Activated CD8-positive, alpha-beta memory T cell treated with anti-CD3 and anti-CD28 coated beads for 4 hours (primary cell): ENCODE results near the gene CCDC39.

Experiments used
- DNase-seq, 2 donors: peaks; one replicate each; pipeline ENCODE4 v3.0.0-alpha.2; 2020; ENCODE audit warnings: low read depth in 2 of 2

The CCDC39 gene

DNA sequence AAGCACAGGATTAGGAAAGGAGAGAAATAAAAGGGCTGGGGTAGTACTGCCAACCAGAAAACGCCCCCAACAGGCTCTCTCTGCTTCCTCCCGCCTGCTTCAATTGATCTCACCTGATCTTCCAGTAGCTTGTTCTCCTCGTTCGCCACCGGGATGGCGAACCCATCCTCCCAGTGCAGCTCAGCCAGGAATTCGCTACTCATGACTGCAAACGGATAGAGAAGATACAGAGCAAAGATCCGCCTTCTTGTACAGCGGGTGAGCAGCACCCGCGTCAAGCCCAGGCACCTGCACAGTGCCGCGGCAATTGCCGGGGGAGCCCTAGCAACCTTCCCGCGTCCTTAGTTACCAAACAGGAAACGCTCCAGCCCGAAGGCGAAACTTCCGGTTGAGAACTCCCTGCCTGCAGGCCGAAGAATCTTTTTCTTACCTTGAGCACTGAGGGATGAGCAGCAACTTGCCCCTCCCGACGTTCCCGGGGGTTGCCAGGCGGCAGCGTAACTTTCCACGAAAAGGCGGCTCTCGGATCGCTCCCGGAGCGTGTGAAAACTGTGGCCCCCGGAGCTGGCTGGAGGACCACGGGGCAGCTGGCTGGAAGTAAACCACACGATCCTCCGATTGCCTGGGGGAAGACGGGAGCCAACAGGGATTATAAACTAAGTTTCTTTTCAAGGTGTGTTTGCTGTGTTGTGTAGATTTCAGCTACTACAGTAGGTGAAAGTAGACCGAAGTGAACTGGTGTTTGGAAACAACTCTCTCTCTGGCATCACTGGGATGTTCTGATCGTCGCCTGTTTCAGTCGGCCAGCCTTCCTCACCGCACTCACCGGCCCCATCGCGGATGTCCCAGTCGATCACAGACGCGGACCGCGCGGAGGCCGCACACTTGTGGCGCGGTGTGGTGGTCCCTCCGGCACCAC, at the start of gene CCDC39:
Gene CCDC39 (minus strand): TSS at position 312 of the 919 bp plus-strand sequence. CDS start 109 bp downstream, at position 203.
- peak; percentile 18 to 36 for DNase-seq

GRCh38 chr3:180720012-180720411, 40.7 kb upstream of the CCDC39 start:
- no peak for DNase-seq

DNA sequence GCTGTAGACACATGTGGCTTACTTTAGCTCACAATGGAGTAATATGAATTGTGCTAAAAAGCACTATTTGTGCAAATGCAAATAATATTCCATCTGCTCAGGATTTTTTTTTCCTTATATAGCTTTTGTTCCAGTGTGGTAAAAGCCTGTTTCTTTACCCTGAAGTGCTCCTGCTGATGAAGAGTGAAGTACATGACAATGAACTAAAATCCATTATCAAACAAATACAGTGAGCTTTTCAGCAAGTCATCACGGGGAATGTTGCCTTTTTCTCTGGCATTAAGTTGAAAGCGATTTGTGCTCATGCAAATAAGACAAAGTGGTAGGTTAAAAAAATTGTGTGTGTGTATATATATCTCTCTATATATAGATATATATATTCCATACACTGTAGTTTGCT, 28.6 kb upstream of the CCDC39 start:
- no peak for DNase-seq

DNA sequence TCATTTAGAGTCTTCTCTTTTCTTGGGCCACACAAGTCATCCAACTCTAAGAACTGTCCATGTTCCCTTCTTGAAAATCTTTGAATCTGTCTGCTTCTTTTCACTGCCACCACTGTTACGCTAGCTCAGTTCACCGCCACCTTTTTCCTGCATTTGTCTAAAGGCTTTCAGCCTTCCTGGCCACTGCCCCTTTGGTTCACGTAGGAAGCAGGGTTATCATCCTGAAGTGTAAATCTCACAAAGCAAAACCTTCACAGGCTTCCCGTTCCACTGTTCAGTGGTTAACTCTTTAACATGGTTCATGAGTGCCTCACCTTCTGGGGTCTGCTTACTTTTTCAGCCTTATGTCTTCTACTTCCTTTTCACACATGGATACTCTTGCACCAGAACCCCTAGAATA, 26.3 kb upstream of the CCDC39 start:
- DNase-seq, result no peak

GRCh38 chr3:180704532-180704931, 25.2 kb upstream of the CCDC39 start:
- no peak for DNase-seq

DNA sequence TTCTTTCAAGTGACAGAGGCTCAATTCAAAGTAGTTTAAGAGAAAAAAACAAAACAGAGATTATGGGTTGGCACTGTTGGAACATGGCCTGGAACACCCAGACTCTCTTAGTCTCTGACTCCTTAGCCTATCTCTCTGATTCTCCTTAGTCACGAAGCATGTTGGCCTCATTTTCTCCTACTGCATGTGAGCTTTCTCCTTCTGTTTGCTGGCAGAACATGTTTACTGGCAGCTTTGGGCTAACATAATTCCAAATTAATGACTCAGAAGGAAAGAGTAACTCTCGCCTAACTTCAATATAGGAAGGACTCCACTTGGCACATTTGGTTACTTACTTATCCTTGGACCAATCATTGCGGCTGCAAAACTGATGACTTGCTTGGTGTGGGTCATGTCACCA, 21.7 kb upstream of the CCDC39 start:
- DNase-seq, result no peak

GRCh38 chr3:180698760-180699270, 19.5 kb upstream of the CCDC39 start:
- no peak for DNase-seq

DNA sequence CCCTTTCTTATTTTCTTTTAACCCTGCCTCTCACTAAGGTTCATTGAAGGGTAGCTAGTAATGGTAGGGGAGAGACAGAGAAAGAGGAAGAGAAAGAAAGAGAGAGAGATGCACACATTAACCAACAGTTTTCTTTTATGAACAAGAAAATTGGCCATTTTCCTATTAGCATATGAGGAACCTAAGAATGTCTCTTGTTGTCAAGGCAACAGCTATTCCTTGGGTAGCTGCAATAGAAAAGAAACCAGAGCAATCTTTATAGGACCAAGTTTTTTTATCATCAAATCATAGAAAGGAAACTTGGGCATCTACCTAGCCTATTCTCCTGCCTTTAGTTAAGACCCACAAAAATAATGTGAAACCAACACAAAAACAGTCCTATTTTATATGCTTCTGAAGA, 15.0 kb upstream of the CCDC39 start:
- DNase-seq, result no peak

DNA sequence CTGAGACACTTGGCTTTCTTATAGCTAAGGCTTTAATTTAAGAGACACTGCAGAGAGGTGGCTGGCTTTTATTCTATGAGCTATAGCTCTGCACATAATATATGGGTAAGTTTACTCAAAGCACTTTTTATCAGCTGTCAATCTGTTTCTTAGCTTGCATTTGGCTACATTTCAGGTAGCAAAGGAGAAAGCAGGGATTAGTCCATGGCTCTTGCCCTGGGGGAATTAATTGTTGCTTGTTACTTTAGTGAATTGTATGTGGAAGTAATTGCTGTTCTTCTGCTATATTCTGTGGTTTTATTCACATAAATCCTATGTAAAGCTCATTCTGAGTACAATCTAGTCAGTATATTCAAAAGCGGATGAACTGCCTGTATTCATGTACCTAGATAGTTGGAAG, 14.4 kb upstream of the CCDC39 start:
- DNase-seq, result no peak

GRCh38 chr3:180690061-180690460, 10.8 kb upstream of the CCDC39 start:
- DNase-seq, result no peak

DNA sequence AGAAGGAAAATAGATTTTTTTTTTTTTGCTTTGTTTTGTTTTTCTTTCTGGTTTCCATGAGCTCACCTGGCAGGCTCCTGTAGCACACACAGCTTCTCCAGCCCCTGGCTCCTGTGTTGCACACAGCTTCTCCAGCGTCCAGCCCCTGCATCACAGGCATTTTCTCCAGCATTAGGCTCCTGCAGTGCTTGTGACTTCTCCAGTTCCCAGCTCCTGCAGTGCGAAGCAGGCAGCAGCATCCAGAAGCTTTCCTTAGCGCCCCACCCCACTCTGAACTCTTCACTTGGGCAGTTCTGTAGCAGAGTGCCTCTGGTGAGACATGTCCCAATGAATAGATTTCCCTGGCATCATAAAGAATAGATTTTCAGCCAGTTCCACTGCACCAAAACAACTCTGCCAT, 5.5 kb upstream of the CCDC39 start:
- DNase-seq, result no peak

DNA sequence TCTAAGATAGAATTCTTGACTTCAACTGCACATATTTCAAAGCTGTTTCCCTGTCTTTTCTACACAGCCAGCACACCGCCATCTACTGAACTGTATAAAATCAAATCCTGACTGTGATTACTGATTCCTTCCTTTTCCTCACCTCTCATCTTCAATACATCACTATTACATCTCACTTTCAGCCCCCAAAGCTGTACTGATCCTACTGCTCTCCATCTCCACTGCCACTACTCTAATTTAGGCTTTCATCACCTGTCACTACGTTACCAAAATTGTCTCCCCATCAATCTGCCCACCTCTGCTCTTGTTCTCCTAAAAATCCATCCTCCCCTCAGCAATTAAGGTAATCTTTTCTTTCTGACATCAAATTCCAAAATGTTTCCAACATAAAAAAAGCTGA, 4.5 kb upstream of the CCDC39 start:
- no peak for DNase-seq

- no peak for DNase-seq
Measured at GRCh38 chr3:180680097-180680430, 775 bp upstream of the CCDC39 start.

DNA sequence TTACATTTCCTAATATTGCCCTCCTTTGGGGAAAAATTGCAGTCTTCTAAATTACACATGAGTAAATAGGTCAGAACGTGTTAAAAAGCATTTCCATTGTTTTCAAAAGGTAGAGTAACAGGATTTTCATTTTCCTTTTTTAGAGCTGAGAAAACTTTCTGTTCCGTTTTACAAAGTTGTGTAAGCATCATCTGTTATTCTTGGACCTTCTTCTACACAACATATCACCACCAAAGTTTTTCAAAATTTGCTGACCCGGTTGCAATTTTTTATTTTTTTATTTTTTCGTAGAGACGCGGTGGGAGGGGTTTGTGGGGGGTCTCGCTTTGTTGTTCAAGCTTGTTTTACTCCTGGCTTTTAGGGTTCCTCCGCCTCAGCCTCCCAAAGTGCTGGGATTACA, 1.1 kb downstream of the CCDC39 start:
- DNase-seq, result no peak

DNA sequence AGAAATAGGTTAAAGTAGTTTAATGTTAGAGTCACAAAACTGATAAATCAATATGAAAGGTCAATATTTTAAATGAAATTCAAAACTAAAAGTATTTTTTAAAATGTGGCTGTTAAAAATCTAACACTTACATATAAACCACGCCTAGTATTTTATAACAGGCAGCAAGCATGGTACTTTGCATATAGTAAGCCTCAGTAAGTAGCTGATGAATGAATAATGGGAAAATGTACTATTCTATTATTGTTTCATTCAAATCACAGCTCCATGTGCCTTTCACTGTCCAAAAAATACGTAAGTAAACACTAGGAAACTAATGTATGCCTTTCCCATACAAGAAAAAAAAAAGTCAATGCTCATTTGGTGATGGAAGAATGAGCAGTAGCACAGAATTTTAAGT, 17.8 kb downstream of the CCDC39 start:
- DNase-seq, result no peak

DNA sequence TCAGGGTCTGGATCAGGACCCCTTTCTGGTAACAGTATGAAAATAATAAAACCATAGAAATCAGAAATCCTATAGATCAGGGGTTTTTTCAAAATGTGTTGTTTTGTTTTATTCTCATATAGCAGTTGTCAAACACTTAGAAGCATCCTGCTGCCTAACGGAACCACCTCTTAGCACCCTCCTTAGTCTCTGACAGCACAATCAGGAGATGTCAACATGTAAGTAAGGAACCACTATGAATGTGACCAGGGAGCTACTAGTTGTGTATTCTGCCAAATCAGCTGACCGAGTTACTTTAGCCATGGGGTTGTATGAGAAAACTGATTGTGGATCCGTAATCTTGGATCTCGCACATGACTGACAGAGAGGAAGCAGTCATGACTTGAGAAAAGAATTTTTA, 22.2 kb downstream of the CCDC39 start:
- DNase-seq, result no peak

DNA sequence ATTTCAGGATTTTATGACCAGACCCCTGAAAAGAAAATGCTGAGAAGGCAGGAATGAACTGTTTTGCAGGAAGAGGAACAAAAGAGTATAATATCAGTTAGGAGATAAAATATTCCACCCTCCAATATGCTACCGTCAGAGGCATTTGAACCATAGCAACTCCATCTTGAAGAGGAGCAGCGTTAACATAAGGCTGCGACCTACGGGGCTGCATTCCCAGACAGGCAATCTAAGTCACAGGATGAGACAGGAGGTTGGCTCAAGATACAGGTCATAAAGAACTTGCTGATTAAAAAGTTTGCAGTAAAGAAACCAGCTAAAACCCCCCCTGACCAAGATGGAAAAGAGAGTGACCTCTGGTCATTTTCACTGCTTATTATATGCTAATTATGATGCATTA, 22.9 kb downstream of the CCDC39 start:
- no peak for DNase-seq

GRCh38 chr3:180646187-180646790, 33.0 kb downstream of the CCDC39 start:
- DNase-seq, result no peak

DNA sequence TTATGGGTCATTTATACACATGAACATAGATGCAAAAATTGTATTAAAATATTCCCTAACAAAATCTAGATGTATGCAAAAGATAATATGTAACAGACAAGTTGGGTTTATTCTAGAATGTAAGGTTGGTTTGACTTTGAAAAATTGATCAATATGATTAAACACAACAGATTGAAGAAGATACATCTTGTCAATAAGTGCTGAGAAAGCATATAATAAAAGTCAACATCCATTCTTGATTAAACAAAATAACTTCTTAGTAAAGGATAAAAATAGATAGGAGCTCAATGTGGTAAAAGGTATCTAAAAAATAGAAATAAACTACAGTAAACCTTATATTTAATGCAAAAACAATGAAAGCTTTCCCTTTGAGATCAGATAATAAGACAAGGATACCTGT, 38.3 kb downstream of the CCDC39 start:
- DNase-seq, result no peak

DNA sequence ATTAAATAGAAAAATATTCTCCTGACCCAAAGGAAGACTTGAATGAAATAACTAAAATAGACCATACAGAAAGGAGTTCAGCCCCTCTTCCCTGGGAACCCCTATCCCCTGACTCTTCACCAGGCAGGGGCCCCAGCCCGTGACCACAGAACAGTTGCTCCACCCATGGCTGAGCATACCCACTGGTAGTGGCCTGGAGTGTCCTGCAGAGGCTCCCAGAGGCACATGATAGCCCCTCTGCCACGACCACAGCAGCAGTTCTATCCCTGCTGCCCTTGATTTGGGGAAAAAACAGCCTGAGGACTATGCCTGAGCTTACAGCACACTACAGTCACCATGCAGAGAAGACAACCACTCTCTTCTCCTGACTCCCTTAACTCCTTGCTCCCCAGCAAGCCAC, 45.6 kb downstream of the CCDC39 start:
- DNase-seq, result no peak

DNA sequence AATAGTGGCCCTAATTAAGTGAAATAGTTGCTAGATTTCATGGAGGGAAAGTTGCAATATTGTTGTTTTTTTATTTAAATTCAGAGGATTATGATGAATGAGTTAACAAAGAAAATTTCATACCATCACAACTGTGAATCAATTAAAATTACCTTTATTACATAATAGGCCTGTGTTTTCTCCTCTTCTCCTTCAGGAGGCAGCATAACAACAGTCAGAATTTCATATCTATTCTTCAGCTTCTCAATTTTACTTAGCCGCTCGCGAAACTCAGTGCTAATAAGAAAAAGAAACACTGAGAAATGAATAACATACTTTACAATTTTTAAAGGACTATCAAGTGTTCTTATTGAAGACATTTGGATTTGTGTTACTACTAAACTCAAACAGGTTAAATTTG, 48.0 kb downstream of the CCDC39 start:
- no peak for DNase-seq

GRCh38 chr3:180630371-180630770, 48.9 kb downstream of the CCDC39 start:
- DNase-seq, result no peak

GRCh38 chr3:180626844-180627243, 52.4 kb downstream of the CCDC39 start:
- no peak for DNase-seq
